ENCODE measurements around the gene RTF1.

- TF ChIP-seq CTCF (IDR thresholded peaks at IDR 0.05 in 4 of 5, conservative IDR thresholded peaks at IDR 0.05 in 1 of 5) (no peak), POLR2A (IDR thresholded peaks at IDR 0.05) (no peak)
These were observed 88.9 kb downstream of the RTF1 start for GRCh38 chr15:41505776-41506175.
